GM18870 (cell line): ENCODE results near the gene LCTL.

Experiments
- ATAC-seq: cut with Tn5 transposase; IDR thresholded peaks from one replicate; pipeline ENCODE4 v1.9.1; 2021; ENCODE audit warnings: moderate library complexity; ENCODE audit not compliant: unreplicated experiment

The LCTL gene, protein sequence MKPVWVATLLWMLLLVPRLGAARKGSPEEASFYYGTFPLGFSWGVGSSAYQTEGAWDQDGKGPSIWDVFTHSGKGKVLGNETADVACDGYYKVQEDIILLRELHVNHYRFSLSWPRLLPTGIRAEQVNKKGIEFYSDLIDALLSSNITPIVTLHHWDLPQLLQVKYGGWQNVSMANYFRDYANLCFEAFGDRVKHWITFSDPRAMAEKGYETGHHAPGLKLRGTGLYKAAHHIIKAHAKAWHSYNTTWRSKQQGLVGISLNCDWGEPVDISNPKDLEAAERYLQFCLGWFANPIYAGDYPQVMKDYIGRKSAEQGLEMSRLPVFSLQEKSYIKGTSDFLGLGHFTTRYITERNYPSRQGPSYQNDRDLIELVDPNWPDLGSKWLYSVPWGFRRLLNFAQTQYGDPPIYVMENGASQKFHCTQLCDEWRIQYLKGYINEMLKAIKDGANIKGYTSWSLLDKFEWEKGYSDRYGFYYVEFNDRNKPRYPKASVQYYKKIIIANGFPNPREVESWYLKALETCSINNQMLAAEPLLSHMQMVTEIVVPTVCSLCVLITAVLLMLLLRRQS

DNA sequence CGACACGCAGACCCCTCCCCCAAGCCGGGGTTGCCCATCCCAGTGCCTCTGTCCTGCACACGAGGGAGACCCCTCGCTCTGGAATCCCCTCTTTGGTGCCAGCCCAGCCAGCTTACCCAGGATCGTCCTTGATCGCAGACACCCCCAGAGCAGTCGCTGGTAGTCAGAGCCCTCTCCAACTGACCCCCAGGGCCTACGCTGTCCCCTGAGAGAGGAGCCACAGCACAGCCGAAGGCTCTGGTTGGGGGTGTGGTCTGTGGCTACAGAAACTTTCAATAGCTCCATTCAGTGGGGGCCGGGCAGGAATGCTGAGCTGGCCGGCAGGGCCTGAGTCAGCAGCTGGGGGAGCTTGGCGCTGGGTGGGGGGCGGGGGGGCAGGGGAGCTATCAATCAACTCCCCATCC is at the start of gene LCTL:
Gene LCTL, minus strand, starts transcription at position 258 of the 404 bp plus-strand sequence. CDS start 633 bp downstream, outside the sequence.
- ATAC-seq: no peak

GRCh38 chr15:66614951-66615760 is 49.4 kb upstream of the LCTL start:
- ATAC-seq: no peak

GRCh38 chr15:66614456-66614855 is 48.7 kb upstream of the LCTL start:
- ATAC-seq: no peak

DNA sequence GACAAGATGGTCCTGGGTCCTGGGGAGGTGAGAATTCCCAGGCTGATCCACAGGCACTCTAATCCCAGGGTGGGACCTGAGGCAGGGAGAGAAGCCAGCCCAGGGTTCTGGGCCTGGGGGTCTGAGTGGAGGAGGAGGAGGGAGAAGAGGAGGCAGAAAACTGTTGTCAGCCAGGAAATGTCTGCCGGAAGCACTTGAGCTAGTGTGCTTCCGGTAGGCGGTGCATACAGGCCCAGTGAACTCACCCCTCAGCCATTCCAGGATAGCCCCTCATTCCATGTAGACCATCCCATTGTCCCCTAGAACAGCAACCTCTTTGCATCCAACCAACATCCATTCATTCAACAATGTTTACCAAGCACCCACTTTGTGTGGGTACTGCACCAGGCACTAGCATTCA is 47.9 kb upstream of the LCTL start:
- no peak for ATAC-seq

GRCh38 chr15:66611257-66612053 is 45.7 kb upstream of the LCTL start:
- ATAC-seq: no peak

- ATAC-seq: no peak
These were observed 44.1 kb upstream of the LCTL start for GRCh38 chr15:66609876-66610275.

- no peak for ATAC-seq
These were observed 43.1 kb upstream of the LCTL start for GRCh38 chr15:66608881-66609280.

DNA sequence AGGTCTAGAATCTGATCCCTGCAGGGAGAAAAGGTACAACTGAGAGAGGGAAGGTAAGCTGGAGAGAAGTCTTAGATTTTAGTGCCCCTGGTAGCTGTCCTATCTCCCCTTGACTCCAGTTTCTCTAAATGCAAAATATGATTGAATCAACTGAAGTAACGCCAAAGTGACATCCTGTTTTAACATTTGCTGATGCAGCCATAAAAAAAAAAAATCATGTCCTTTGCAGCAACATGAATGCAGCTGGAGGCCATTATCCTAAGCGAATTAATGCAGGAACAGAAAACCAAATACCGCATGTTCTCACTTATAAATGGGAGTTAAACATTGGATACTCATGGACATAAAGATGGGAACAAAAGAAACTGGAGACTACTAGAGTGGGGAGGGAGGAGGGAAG is 42.4 kb upstream of the LCTL start:
- ATAC-seq: no peak

GRCh38 chr15:66603301-66604179 is 37.7 kb upstream of the LCTL start:
- no peak for ATAC-seq

- ATAC-seq: no peak
These were observed 35.7 kb upstream of the LCTL start for GRCh38 chr15:66601521-66601920.

GRCh38 chr15:66600240-66600627 is 34.4 kb upstream of the LCTL start:
- no peak for ATAC-seq

DNA sequence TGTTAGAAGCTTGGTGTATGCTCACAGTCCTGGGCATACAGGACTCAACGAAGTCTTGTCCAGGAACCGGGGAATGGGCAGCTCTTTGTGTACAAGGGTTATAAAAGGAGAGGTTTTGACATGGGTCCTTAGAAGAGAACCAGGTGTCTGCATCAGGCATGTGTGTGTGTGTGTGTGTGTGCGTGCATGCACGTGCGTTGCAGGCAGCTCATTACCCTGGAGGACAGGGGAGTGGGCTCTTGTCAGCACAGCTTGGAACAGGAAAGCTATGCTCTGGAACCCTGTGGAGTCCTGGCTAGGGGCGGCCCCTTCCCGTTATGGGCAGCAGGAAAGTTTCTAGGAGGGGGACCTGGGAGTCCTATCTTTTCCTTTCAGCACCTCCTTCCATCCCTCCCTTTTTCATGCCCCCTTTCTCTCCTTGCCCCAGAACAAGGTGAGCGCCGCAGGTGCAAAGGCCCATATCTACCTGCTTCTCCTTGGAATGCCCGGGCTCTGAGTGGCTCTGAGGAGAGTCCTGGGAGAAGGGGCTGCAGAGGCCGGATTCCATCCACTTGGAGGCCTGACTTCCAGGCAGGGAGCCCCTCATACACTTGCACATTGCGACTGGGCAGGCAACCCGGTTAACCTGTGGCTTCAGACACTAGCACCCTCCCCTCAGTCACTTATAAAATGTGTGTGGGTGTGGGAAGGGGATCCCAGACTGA is 33.9 kb upstream of the LCTL start:
- ATAC-seq: no peak

- ATAC-seq: no peak
These were observed 32.5 kb upstream of the LCTL start for GRCh38 chr15:66598095-66598815.

DNA sequence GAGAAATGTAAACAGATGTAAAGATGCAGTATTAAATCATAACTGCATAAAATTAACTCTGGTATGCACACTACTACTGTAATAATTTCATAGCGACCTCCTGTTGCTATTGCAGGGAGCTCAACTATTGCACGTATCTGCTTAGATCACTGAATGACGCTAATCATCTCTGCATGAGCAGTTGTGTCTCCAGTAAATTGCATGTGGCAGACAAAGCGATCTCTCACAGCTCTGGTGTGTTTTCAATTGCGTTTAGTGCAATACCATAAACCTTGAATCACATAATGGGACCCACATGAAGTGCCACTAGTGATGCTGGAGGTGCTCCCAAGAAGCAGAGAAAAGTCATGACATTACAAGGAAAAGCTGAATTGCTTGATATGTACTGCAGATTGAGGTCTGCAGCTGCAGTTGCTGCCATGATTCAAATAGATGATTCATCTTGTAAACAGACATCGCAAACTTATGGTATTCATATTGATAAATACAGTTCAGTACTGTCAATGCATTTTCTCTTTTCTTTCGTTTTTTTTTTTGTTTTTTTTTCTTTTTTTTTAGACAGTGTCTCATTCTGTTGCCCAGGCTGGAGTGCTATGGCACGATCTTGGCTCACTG is 30.2 kb upstream of the LCTL start:
- no peak for ATAC-seq

DNA sequence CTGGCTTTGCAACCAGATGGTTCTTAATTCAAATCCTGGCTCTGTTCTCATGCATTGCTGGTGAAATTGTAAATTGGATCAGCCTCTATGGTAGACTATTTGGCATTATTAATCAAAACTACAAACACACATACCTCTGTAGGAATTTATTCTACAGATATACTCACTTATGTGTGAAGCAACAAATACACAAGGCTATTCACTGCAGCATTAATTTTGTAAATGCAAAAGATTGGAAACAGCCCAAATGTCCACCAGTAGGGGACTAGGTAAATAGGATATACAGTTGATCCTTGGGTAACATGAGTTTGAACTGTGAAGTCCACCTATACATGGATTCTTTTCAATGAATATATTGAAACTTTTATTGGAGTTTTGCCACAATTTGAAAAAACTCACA is 29.5 kb upstream of the LCTL start:
- ATAC-seq: no peak

GRCh38 chr15:66594836-66595235 is 29.0 kb upstream of the LCTL start:
- ATAC-seq: no peak

DNA sequence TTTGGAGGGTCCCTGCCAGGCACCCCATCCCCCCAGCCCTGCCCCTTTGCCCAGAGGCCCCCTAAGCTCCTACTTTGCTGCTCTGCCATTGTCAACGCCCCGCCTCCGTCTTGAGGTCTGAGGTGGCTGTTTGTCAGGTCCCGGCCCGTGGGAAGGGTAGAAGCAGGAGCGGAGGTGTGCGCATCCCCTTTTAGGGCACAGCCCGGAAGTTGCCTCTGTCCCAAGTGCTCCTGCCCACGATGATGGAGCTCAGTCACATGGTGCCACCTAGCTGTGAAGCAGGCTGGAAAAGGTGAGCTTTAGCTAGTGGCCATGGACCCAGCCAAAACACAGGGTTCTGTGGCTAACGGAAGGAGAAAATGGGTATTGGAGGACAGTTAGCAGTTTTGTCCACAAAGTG is 28.5 kb upstream of the LCTL start:
- ATAC-seq: no peak

GRCh38 chr15:66593219-66593780 is 27.5 kb upstream of the LCTL start:
- ATAC-seq: no peak
